OCI-M2 (cell line): ENCODE data around the gene ADAMTS9.

ENCODE experiments used
- DNase-seq: peaks from one replicate; lab custom pipeline; 2025; ENCODE audit not compliant: unreplicated experiment; lab: John Stamatoyannopoulos, UW

The ADAMTS9 gene

GRCh38 chr3:64686446-64686908 is 1.3 kb downstream of the ADAMTS9 start:
- no peak for DNase-seq

- no peak for DNase-seq
Observed at GRCh38 chr3:64685800-64686445, 1.9 kb downstream of the ADAMTS9 start.

GRCh38 chr3:64685331-64685799 is 2.4 kb downstream of the ADAMTS9 start:
- DNase-seq: no peak

- DNase-seq: no peak
Observed at GRCh38 chr3:64684715-64685261, 3.0 kb downstream of the ADAMTS9 start.

GRCh38 chr3:64681827-64682226 is 6.0 kb downstream of the ADAMTS9 start:
- no peak for DNase-seq

- DNase-seq: no peak
Observed at GRCh38 chr3:64681015-64681414, 6.8 kb downstream of the ADAMTS9 start.

- DNase-seq: no peak
Observed at GRCh38 chr3:64680334-64680733, 7.5 kb downstream of the ADAMTS9 start.

- DNase-seq: no peak
Observed at GRCh38 chr3:64677961-64678716, 9.7 kb downstream of the ADAMTS9 start.

- DNase-seq: no peak
Observed at GRCh38 chr3:64676831-64677230, 11.0 kb downstream of the ADAMTS9 start.

GRCh38 chr3:64675687-64676247 is 12.0 kb downstream of the ADAMTS9 start:
- DNase-seq: no peak

- no peak for DNase-seq
Observed at GRCh38 chr3:64674591-64675076, 13.2 kb downstream of the ADAMTS9 start.

- no peak for DNase-seq
Observed at GRCh38 chr3:64673159-64673715, 14.6 kb downstream of the ADAMTS9 start.

GRCh38 chr3:64668582-64669510 is 19.0 kb downstream of the ADAMTS9 start:
- DNase-seq: no peak

GRCh38 chr3:64667887-64668581 is 19.8 kb downstream of the ADAMTS9 start:
- DNase-seq: no peak

GRCh38 chr3:64667138-64667537 is 20.7 kb downstream of the ADAMTS9 start:
- no peak for DNase-seq

GRCh38 chr3:64666171-64666588 is 21.6 kb downstream of the ADAMTS9 start:
- no peak for DNase-seq

- no peak for DNase-seq
Observed at GRCh38 chr3:64664397-64664796, 23.4 kb downstream of the ADAMTS9 start.

- no peak for DNase-seq
Observed at GRCh38 chr3:64659617-64659978, 28.2 kb downstream of the ADAMTS9 start.

- no peak for DNase-seq
Observed at GRCh38 chr3:64658001-64658400, 29.8 kb downstream of the ADAMTS9 start.

- DNase-seq: no peak
Observed at GRCh38 chr3:64656544-64656943, 31.3 kb downstream of the ADAMTS9 start.
